B cell (primary cell): Measurements from ENCODE around the gene ADSS1. TPM values are rescaled to one million over a fixed set of nuclear protein-coding genes. Genes with fewer than 3 reads are reported as not detected.
A peak's percentile ranks its signal among the peaks of the same experiment; 100 is the strongest.

ENCODE experiments used
- ATAC-seq: fragments of 200-7000 bp; cut with Tn5 transposase; one replicate; pipeline ENCODE4 v1.10.0; 2021; ENCODE audit warnings: low read depth, mild to moderate bottlenecking, moderate number of reproducible peaks, moderate library complexity
- CTCF ChIA-PET: fragments of 350-600 bp; sonication (Branson Sonifier 250); formaldehyde crosslinking; loops from one replicate; lab custom pipeline; 2021; ENCODE audit warnings: antibody characterized with exemption, inconsistent platforms; lab: Charles Lee
- POLR2A ChIA-PET: fragments of 350-600 bp; sonication (Branson Sonifier 250); formaldehyde crosslinking; loops from one replicate; lab custom pipeline; 2021; ENCODE audit warnings: antibody characterized with exemption; lab: Charles Lee
- DNase-seq: peaks from one replicate; pipeline ENCODE4 v3.0.0; 2013
- H2AFZ ChIP-seq: 2 replicates; pipeline ENCODE4 v1.6.1; 2012; ENCODE audit warnings: mild to moderate bottlenecking, low read depth, low read length; ENCODE audit not compliant: insufficient read depth, poor library complexity, severe bottlenecking
- H3K27ac ChIP-seq, 2 donors: 1 replicate in 1 of 2; 2 replicates in 1 of 2; pipeline ENCODE4 v1.5.1; 2012 to 2013; ENCODE audit warnings: low read length in 2 of 2, mild to moderate bottlenecking in 2 of 2, moderate library complexity in 1 of 2
- H3K27me3 ChIP-seq, 4 experiments: fragments of 200-600 bp in 1 of 4; sonication (generic) in 1 of 4; replicated peaks in 1 of 4; 1 replicate in 2 of 4; 2 replicates in 2 of 4; pipeline versions ENCODE4 v1.6.1 to v1.7.0; 2013 to 2016; ENCODE audit warnings: low read length in 3 of 4, mild to moderate bottlenecking in 2 of 4, mixed read lengths in 1 of 4, moderate library complexity in 1 of 4; ENCODE audit not compliant: insufficient read depth in 4 of 4, control insufficient read depth in 3 of 4; ENCODE audit errors: control extremely low read depth in 1 of 4
- H3K36me3 ChIP-seq, 2 experiments: replicated peaks in 1 of 2; 1 replicate in 1 of 2; 2 replicates in 1 of 2; pipeline versions ENCODE4 v1.6.1 to v1.7.1; 2013; ENCODE audit warnings: low read length in 1 of 2; ENCODE audit not compliant: insufficient read depth in 2 of 2, control insufficient read depth in 1 of 2; ENCODE audit errors: control extremely low read depth in 1 of 2, extremely low read depth in 1 of 2
- H3K4me1 ChIP-seq, 2 donors: fragments of 200-600 bp in 1 of 2; sonication (generic) in 1 of 2; 1 replicate in 1 of 2; 2 replicates in 1 of 2; pipeline versions ENCODE4 v1.5.1 to v1.6.1; 2013 to 2017; ENCODE audit warnings: low read length in 2 of 2; ENCODE audit not compliant: control insufficient read depth in 2 of 2, insufficient read depth in 2 of 2
- H3K4me2 ChIP-seq: replicated peaks from 2 replicates; pipeline ENCODE3; 2012; ENCODE audit warnings: mild to moderate bottlenecking, low read depth, low read length; ENCODE audit not compliant: poor library complexity, severe bottlenecking
- H3K4me3 ChIP-seq, 5 experiments: fragments of 200-600 bp in 1 of 5; sonication (generic) in 1 of 5; 1 replicate in 3 of 5; 2 replicates in 2 of 5; pipeline versions ENCODE4 v1.5.1 to v1.7.0; 2011 to 2016; ENCODE audit warnings: low read length in 4 of 5, mild to moderate bottlenecking in 4 of 5, low read depth in 2 of 5, control low read depth in 1 of 5, moderate library complexity in 1 of 5; ENCODE audit not compliant: insufficient read depth in 1 of 5; ENCODE audit errors: control extremely low read depth in 1 of 5, extremely low read depth in 1 of 5
- H3K79me2 ChIP-seq: fragments of 200-600 bp; sonication (generic); one replicate; pipeline ENCODE4 v1.6.0; 2016; ENCODE audit warnings: low read length; ENCODE audit not compliant: control insufficient read depth, insufficient read depth
- H3K9ac ChIP-seq: fragments of 200-600 bp; sonication (generic); 2 replicates; pipeline ENCODE4 v1.6.1; 2017; ENCODE audit warnings: mild to moderate bottlenecking, low read length, moderate library complexity
- H3K9me3 ChIP-seq, 3 donors: one replicate each; pipeline versions ENCODE4 v1.6.1 to v1.7.1; 2013; ENCODE audit warnings: low read length in 2 of 3; ENCODE audit not compliant: control insufficient read depth in 2 of 3, insufficient read depth in 1 of 3; ENCODE audit errors: control extremely low read depth in 1 of 3
- H4K20me1 ChIP-seq: 2 replicates; pipeline ENCODE4 v1.6.0; 2012; ENCODE audit warnings: mild to moderate bottlenecking, low read length; ENCODE audit not compliant: insufficient read depth, control insufficient read depth, poor library complexity, severe bottlenecking
- H3K27ac Mint-ChIP-seq: one replicate; pipeline ENCODE4 v1.8.0; 2021; ENCODE audit warnings: mixed read lengths
- H3K27me3 Mint-ChIP-seq: one replicate; pipeline ENCODE4 v1.8.0; 2021; ENCODE audit warnings: mixed read lengths
- H3K4me1 Mint-ChIP-seq: one replicate; pipeline ENCODE4 v1.8.0; 2021; ENCODE audit warnings: mixed read lengths
- H3K4me3 Mint-ChIP-seq: one replicate; pipeline ENCODE4 v1.8.0; 2021; ENCODE audit warnings: mixed read lengths
- H3K9me3 Mint-ChIP-seq: one replicate; pipeline ENCODE4 v1.8.0; 2022; ENCODE audit warnings: mixed read lengths; ENCODE audit not compliant: insufficient read depth
- EZH2 ChIP-seq: IDR thresholded peaks from 2 replicates; pipeline ENCODE4 v1.6.1; 2012; ENCODE audit warnings: borderline replicate concordance, low read depth, mild to moderate bottlenecking, moderate library complexity, low read length; ENCODE audit not compliant: insufficient read depth, poor library complexity, severe bottlenecking
- WGBS: methylation state at CpG from one replicate; pipeline ENCODE4 v1.1.5; 2013; ENCODE audit warnings: missing lambda C conversion rate; ENCODE audit not compliant: insufficient coverage; 5-methylcytosine and 5-hydroxymethylcytosine counted together
- intact Hi-C: fragments of 100-400 bp; cut with micrococcal nuclease; formaldehyde crosslinking; loops from one replicate; pipeline ENCODE4 v1.10.0; 2022
- polyA plus RNA-seq: library from polyadenylated mRNA; depleted of rRNA; stranded (reverse); fragments of >200 nt; gene quantifications from 2 replicates; pipeline ENCODE4 v1.2.3, GENCODE V29; 2012
- total RNA-seq, 2 donors: library from RNA; stranded (reverse); fragments of 120-200 nt in 1 of 2; gene quantifications; 1 replicate in 1 of 2; 2 replicates in 1 of 2; pipeline versions ENCODE4 v1.2.3 to v1.2.4, GENCODE V29; 2013 to 2022
- TF ChIP-seq, protein P1 (sequence below): fragments of 200-600 bp; IDR thresholded peaks from one replicate; pipeline ENCODE4 v1.8.0; 2022; ENCODE audit warnings: antibody characterized with exemption, mild to moderate bottlenecking

Gene ADSS1
- total and polyA plus RNA-seq, 2 donors (not counting 1 experiment from before 2014, with no cell fraction given), result 0.33 to 1.7 TPM

DNA sequence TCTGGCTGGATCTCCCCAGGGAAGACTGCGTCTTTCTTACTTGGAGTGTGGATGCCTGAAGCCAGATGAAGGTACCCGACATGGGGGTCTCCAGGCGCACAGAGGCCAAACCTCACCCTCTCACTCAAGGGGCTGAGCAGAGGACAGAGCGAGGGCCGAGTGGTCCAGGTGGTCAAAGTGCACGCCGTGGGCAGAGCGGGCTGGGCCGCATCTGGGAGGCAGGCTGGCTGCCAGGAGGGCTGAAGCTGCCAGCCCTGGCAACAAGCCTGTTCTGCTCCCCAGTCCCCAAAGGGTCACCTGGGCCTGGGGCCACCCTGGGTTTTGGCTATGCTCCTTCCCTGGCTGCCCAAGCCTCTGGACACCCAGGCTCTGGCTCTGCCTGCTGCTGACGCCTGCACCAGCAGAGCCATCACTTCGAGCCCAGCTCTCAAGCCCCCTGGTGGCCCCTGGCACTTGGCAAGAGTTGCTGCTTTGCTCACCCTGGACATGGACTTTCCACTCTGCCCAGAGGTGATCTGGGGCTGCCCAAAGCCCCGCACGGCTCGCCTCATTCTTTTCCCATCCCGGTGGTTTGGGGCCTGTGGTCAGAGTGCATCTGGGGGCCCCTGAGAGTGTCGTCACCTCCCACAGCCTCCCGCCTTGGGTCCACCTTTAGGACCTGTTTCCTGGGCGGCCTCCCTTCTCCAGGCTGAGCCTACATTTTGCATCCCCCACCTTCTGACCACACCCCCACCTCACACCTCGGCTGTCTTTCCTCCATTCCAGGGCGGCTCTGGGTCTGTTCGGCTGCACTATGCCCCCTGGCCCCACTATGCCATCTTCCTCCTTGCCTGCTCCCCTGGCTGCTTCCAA, 2.8 kb downstream of the ADSS1 start:
- no peaks in the 10 kb centered on the region for H3K9me3 ChIP-seq
- Mint-ChIP-seq H3K9me3 (no peaks in the 10 kb centered on the region), H3K4me1 (peaks cover 3% of the 10 kb centered on the region), H3K27ac (no peak overlapping the region), H3K4me3 (peak overlapping the region; percentile 26), H3K27me3 (peaks cover 8% of the 10 kb centered on the region)
- no peak for ATAC-seq
- H3K4me2 ChIP-seq, result no peak overlapping the region
- WGBS, result 78% methylated on average over 21 of the region's 21 CpGs
- ChIA-PET CTCF (no interaction called here), POLR2A (no interaction called here)
- no peak overlapping the region for H3K9ac ChIP-seq
- no peak for DNase-seq
- H3K27ac ChIP-seq, result no peak overlapping the region
- no peak overlapping the region for H2AFZ ChIP-seq
- H3K4me3 ChIP-seq, result no peak overlapping the region
- H3K79me2 ChIP-seq, result no peaks in the 10 kb centered on the region
- intact Hi-C loops, result no loop called here
- no peaks in the 10 kb centered on the region for H3K36me3 ChIP-seq
- TF ChIP-seq, protein P1, sequence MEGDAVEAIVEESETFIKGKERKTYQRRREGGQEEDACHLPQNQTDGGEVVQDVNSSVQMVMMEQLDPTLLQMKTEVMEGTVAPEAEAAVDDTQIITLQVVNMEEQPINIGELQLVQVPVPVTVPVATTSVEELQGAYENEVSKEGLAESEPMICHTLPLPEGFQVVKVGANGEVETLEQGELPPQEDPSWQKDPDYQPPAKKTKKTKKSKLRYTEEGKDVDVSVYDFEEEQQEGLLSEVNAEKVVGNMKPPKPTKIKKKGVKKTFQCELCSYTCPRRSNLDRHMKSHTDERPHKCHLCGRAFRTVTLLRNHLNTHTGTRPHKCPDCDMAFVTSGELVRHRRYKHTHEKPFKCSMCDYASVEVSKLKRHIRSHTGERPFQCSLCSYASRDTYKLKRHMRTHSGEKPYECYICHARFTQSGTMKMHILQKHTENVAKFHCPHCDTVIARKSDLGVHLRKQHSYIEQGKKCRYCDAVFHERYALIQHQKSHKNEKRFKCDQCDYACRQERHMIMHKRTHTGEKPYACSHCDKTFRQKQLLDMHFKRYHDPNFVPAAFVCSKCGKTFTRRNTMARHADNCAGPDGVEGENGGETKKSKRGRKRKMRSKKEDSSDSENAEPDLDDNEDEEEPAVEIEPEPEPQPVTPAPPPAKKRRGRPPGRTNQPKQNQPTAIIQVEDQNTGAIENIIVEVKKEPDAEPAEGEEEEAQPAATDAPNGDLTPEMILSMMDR, result no peak
- TF ChIP-seq EZH2, result no peak
- peaks cover 0 to 9% (median 4%) of the 10 kb centered on the region in 4 experiments for H3K27me3 ChIP-seq
- peaks cover 6 to 10% of the 10 kb centered on the region in 2 donors for H3K4me1 ChIP-seq
- no peaks in the 10 kb centered on the region for H4K20me1 ChIP-seq

DNA sequence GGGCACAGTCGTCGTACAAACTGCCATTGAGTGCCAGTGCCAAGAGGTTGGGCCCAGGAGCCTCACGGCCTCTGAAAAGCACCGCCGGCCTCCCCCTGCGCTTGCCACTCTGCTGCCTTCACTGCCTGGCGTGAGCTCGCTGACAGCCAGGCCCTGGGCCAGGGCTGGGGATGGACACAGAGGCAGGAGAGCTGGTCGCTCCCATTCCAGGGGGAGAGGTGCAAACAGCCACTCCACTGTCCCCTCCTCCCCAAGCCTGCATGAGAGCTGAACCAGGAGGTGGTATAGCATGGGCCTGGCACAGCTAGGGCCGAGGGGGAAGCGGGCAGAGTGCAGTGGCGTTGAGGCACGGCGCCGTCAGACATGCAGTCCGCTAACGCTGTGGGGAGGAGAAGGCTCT, 4.6 kb downstream of the ADSS1 start:
- peaks cover 8% of the 10 kb centered on the region for H3K27me3 Mint-ChIP-seq
- H3K79me2 ChIP-seq, result no peaks in the 10 kb centered on the region
- no peak overlapping the region for H2AFZ ChIP-seq
- H4K20me1 ChIP-seq, result no peaks in the 10 kb centered on the region
- CTCF ChIA-PET, result no interaction called here
- H3K9me3 Mint-ChIP-seq, result no peaks in the 10 kb centered on the region
- WGBS, result 97% methylated on average over 17 of the region's 17 CpGs
- no peak for ATAC-seq
- intact Hi-C loops, result no loop called here
- POLR2A ChIA-PET, result no interaction called here
- no peak overlapping the region for H3K27ac Mint-ChIP-seq
- H3K9ac ChIP-seq, result no peak overlapping the region
- peaks cover 0 to 9% (median 4%) of the 10 kb centered on the region in 4 experiments for H3K27me3 ChIP-seq
- no peak overlapping the region for H3K4me3 ChIP-seq
- peaks cover 3% of the 10 kb centered on the region for H3K4me1 Mint-ChIP-seq
- H3K27ac ChIP-seq, result no peak overlapping the region
- TF ChIP-seq, protein P1, result no peak
- no peak for TF ChIP-seq EZH2
- no peak overlapping the region for H3K4me3 Mint-ChIP-seq
- H3K4me2 ChIP-seq, result no peak overlapping the region
- H3K4me1 ChIP-seq, result peaks cover 6 to 7% of the 10 kb centered on the region in 2 donors
- no peaks in the 10 kb centered on the region for H3K9me3 ChIP-seq
- no peak for DNase-seq
- H3K36me3 ChIP-seq, result no peaks in the 10 kb centered on the region
